ENCODE data around the gene IGF2.

The IGF2 gene

DNA sequence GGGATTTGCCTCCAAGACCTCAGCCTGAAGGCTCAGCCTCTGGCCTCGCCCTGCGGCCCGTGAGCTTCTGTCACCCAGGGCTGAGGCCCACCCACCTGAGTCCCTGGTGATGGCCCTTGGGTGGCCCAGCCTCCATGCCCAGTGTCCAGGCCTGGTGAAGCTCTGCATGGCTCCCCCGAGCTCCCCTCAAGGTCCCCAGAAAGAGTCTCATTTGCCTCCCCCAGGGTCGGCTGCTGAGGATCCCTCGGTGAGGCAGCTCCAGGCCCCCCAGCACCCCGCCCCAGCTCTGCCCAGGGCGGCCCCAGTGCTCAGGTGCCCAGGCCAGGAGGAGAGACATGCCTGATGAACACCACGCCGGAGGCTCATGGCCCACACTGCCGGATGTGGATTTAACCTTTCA is 34.6 kb upstream of the IGF2 start:
- no peak for DNase-seq (ENCODE audit: low read depth, low spot score)
- H3K4me3 ChIP-seq (ENCODE audit: low read depth, low read length): no peak overlapping the region
- TF ChIP-seq, protein P1, sequence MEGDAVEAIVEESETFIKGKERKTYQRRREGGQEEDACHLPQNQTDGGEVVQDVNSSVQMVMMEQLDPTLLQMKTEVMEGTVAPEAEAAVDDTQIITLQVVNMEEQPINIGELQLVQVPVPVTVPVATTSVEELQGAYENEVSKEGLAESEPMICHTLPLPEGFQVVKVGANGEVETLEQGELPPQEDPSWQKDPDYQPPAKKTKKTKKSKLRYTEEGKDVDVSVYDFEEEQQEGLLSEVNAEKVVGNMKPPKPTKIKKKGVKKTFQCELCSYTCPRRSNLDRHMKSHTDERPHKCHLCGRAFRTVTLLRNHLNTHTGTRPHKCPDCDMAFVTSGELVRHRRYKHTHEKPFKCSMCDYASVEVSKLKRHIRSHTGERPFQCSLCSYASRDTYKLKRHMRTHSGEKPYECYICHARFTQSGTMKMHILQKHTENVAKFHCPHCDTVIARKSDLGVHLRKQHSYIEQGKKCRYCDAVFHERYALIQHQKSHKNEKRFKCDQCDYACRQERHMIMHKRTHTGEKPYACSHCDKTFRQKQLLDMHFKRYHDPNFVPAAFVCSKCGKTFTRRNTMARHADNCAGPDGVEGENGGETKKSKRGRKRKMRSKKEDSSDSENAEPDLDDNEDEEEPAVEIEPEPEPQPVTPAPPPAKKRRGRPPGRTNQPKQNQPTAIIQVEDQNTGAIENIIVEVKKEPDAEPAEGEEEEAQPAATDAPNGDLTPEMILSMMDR (IDR thresholded peaks at IDR 0.05; ENCODE audit: insufficient read depth, low read length, missing control alignments): no peak
- ChIA-PET POLR2A (no interaction called here), CTCF (interaction anchor here (1.2 to 2.6 kb wide), 5 partner anchors 20 to 714 kb away, joined by 3 to 11 read pairs (median 3); no protein-coding TSS in a partner anchor)

DNA sequence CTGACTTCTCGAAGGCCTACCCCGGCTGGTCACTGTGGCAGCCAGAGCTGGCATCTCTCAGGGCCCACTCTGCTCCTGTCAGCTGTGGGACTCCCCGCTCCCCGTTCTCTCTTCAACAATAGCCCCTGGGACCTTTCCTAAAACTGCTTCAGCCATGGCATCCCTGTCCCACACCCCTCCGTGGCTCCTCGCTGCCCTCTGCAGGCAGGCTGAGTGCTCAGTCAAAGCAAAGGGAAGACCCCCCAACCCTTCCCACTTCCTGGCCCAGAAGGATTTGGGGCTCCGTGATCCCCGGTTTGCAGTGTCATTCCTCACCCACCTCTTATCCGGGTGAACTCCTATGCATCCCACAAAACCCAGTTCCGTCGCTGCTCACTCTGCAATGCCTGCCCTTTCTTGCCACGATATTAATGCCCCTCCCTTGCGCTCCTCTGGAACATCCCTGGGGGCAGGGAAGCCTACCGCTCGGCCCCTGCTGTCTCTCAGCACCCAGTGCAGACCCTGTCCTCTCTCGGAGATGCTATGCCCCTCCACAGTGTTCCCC is 34.0 kb upstream of the IGF2 start:
- CTCF ChIA-PET: interaction anchor here (1.2 to 2.6 kb wide), 5 partner anchors 13 to 715 kb away, joined by 3 to 11 read pairs (median 3); no protein-coding TSS in a partner anchor
- H3K4me3 ChIP-seq (ENCODE audit: low read depth, low read length): no peak overlapping the region
- POLR2A ChIA-PET: no interaction called here
- DNase-seq (ENCODE audit: low read depth, low spot score): no peak
- TF ChIP-seq, protein P1 (IDR thresholded peaks at IDR 0.05; ENCODE audit: insufficient read depth, low read length, missing control alignments): peak; percentile 46

DNA sequence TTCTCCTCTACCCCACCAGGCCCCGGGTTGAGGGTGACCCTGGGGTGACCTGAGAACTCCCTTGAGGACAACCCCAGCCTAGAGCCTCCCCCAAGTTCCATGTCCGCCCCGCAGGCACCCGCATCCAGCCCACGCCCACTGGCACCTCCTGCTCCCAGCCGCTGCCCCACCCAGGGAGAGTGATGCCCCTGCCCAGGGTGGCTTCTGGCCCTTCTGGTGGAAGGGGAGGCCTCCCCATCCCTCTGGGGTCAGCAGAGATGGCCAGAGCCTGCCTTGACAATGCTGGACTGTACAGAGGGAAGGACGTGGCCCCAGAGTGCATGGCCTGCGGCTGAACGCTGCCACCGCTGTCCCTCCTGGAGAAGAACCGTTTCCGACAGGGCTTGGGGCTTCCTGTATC is 33.5 kb upstream of the IGF2 start:
- DNase-seq (ENCODE audit: low read depth, low spot score): no peak
- TF ChIP-seq, protein P1 (IDR thresholded peaks at IDR 0.05; ENCODE audit: insufficient read depth, low read length, missing control alignments): no peak
- POLR2A ChIA-PET: no interaction called here
- CTCF ChIA-PET: interaction anchor here (1.2 to 1.4 kb wide), 3 partner anchors 14 to 22 kb away, joined by 3 read pairs; no protein-coding TSS in a partner anchor
- no peak overlapping the region for H3K4me3 ChIP-seq (ENCODE audit: low read depth, low read length)

DNA sequence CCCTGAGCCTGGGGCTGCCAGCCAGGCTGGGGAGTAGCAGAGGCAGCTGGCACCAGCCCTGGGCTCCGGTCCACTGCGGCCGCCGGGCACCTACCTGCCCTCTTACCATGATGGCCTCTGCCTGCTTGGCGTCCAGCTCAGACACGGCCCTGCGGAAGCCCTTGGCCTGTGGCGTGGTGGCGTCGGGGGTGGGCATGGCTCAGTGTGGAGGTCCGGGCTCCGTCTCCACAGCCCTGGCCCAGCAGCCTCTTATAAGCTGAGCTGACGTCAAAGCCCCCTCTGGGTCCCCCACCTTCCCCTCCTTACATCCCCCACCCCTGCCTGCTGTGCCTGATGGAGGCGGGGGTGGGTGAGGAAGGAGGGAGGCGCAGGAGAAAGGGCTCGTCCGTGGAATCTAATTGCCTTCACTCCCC is 32.4 kb upstream of the IGF2 start, which contains the start of gene TH:
TSS of gene TH (minus strand) at position 225 of the 413 bp plus-strand sequence. CDS start at position 196, 29 bp downstream.
- no peak for DNase-seq (ENCODE audit: low read depth, low spot score)
- H3K4me3 ChIP-seq (ENCODE audit: low read depth, low read length): no peak within 1 kb of the TSS
- TF ChIP-seq, protein P1 (IDR thresholded peaks at IDR 0.05; ENCODE audit: insufficient read depth, low read length, missing control alignments): no peak
- POLR2A ChIA-PET: no interaction called here
- CTCF ChIA-PET: interaction anchor here (1.2 to 2.4 kb wide), 4 partner anchors 15 to 478 kb away, joined by 3 to 14 read pairs (median 8); no protein-coding TSS in a partner anchor

DNA sequence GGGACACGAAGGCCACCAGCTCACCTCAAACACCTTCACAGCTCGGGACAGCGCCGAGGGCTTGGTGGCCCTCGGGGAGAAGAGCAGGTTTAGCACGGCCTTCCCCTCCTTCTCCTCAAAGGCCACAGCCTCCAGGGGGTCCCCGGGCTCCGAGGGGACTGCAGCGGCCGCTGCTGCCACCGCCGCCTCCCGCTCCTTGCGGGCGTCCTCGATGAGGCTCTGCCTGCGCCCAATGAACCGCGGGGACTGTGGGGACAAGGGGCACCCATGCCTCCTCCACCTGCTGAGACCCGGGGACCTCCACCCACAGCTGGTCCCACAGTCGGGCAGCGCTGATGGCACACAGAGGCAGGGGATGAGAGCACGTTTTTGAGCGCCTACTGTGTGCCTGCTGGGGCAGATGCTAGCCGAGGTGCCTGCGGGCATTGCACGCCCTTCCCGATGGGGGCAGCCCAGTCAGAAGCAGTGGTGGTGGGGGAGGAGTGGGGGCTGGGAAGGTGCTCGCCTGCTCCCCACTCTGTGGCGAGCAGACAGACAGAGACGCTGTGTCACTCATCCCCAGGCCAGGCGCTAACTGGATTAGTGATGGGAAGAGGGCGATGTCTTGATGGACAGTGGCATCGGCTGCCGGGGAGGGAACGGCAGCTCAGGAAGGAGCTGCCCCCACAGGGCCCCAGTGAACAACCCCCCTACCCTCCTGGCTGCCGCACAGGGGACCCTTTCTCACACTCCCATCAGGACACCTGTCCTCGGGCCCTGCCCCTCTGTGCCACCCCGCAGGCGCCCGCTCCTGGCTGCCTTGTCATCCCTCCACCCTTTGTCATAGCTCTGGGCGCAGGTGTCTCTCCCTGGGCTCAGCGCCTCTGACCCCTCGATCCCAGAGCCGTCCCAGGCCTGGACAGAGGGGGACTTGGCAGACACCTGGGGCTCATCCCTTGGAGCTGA is 30.7 kb upstream of the IGF2 start:
- H3K4me3 ChIP-seq (ENCODE audit: low read depth, low read length): no peak overlapping the region
- TF ChIP-seq, protein P1 (IDR thresholded peaks at IDR 0.05; ENCODE audit: insufficient read depth, low read length, missing control alignments): no peak
- no peak for DNase-seq (ENCODE audit: low read depth, low spot score)
- CTCF ChIA-PET: interaction anchor here (1.1 to 2.8 kb wide), 5 partner anchors 14 to 476 kb away, joined by 3 to 14 read pairs (median 7); no protein-coding TSS in a partner anchor
- POLR2A ChIA-PET: no interaction called here

DNA sequence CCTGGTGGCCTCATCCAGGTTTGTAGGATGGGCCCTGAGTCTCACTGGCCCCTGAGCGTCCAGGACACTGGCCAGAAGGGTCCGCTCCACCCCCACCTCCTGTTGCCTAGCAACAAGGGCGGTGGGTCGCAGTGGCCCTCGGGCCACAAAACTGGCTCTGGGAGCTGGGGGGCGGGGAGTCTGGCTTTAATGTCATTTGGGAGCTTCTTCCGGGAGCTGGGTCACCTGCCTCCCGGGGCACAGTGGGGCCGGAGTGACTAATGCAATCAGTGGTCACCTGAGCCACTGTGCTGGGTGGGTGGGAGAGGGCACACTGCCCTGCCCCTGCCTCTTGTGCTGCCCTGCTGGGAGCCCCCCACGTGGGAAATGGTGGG is 29.8 kb upstream of the IGF2 start:
- CTCF ChIA-PET: interaction anchor here (1.6 to 2.8 kb wide), 2 partner anchors 17 to 24 kb away, joined by 3 to 7 read pairs; no protein-coding TSS in a partner anchor
- TF ChIP-seq, protein P1 (IDR thresholded peaks at IDR 0.05; ENCODE audit: insufficient read depth, low read length, missing control alignments): no peak
- no peak for DNase-seq (ENCODE audit: low read depth, low spot score)
- POLR2A ChIA-PET: no interaction called here
- no peak overlapping the region for H3K4me3 ChIP-seq (ENCODE audit: low read depth, low read length)

Measured in AG04449 (cell line).